ENCODE results near the gene METAP1. TPM values are rescaled to one million over a fixed set of nuclear protein-coding genes. Genes with fewer than 3 reads are reported as not detected.
"Not testable (repeated sequence)": the region's sequence is repeated elsewhere in the genome, so short reads cannot be mapped to it uniquely, and the experiment has no call there.

The METAP1 gene
- total RNA-seq, 1 donor from 2014 or later = 58.2 TPM

GRCh38 chr4:99011910-99012309 is 16.4 kb downstream of the METAP1 start:
- Mint-ChIP-seq H3K9me3 (peaks cover 33% of the 10 kb centered on the region), H3K27me3 (ENCODE audit: low read depth) (no peaks in the 10 kb centered on the region), H3K4me1 (ENCODE audit: low read depth) (peaks cover 8% of the 10 kb centered on the region), H3K27ac (no peak overlapping the region), H3K36me3 (ENCODE audit: low read depth) (peaks cover 79% of the 10 kb centered on the region), H3K4me3 (ENCODE audit: low read depth) (no peak overlapping the region)
- DNase-seq (ENCODE audit: low spot score) = no peak
- intact Hi-C loops (cut with micrococcal nuclease) = no loop called here

GRCh38 chr4:99013402-99013843 is 17.9 kb downstream of the METAP1 start:
- peaks cover 6% of the 10 kb centered on the region for H3K4me1 Mint-ChIP-seq (ENCODE audit: low read depth)
- peaks cover 79% of the 10 kb centered on the region for H3K36me3 Mint-ChIP-seq (ENCODE audit: low read depth)
- H3K27ac Mint-ChIP-seq = no peak overlapping the region
- H3K4me3 Mint-ChIP-seq (ENCODE audit: low read depth) = no peak overlapping the region
- H3K27me3 Mint-ChIP-seq (ENCODE audit: low read depth) = no peaks in the 10 kb centered on the region
- intact Hi-C loops (cut with micrococcal nuclease) = no loop called here
- DNase-seq (ENCODE audit: low spot score) = no peak
- H3K9me3 Mint-ChIP-seq = peaks cover 38% of the 10 kb centered on the region

DNA sequence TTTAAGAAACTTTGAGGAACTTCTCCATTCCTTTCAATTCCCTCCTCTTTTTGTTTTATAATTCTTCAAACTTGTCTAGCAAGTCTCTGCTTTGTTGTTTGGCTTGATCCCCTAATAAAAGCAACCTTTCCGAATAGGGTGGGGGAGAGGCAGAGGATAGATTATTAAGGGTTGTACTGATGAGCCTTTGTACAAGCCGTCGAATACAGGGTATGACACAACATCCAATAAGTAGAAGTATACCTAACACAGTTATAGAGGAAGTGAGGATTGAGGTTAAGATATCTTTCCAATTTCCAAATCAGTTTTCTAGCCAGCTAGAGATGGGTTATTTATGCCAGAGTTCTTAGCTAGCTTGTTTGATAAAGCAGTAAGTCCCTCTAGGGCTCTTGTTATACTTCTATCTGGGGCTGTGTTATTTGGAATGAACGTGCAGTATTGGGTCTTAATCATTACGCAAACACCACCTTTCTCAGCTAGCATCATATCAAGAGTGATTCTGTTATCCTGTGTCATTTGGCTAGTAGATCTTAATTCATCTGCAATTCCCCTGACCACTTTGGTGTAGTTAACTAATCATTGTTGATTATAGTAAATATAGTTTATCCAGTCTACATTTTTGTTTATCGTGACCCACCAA is 18.5 kb downstream of the METAP1 start:
- Mint-ChIP-seq H3K4me1 (ENCODE audit: low read depth) (peaks cover 6% of the 10 kb centered on the region), H3K36me3 (ENCODE audit: low read depth) (peaks cover 82% of the 10 kb centered on the region), H3K27me3 (ENCODE audit: low read depth) (no peaks in the 10 kb centered on the region), H3K9me3 (peaks cover 39% of the 10 kb centered on the region), H3K27ac (no peak overlapping the region), H3K4me3 (ENCODE audit: low read depth) (no peak overlapping the region)
- DNase-seq (ENCODE audit: low spot score) = no peak
- intact Hi-C loops (cut with micrococcal nuclease) = no loop called here

DNA sequence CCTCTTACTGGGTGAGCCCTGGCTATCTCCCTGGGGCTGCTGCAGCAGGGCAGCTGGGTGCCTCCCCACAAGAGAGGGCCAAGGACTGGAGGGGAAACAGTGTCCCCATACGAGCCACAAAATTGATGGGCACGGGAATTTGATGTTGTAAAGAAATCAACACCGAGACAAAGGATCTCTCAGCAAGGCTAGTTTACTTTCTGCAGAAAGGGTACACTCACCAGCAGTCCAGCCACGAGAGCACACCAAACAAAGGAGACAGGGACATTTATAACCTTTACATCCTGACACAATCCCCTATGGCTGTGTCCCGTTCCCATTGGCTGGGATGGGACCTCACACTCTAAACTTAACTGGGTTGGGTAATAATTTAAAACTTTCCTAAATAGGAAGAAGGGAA is 25.9 kb downstream of the METAP1 start:
- DNase-seq (ENCODE audit: low spot score) = no peak
- peaks cover 29% of the 10 kb centered on the region for H3K9me3 Mint-ChIP-seq
- H3K4me1 Mint-ChIP-seq (ENCODE audit: low read depth) = peaks cover 15% of the 10 kb centered on the region
- no peaks in the 10 kb centered on the region for H3K27me3 Mint-ChIP-seq (ENCODE audit: low read depth)
- intact Hi-C loops (cut with micrococcal nuclease) = no loop called here
- no peak overlapping the region for H3K4me3 Mint-ChIP-seq (ENCODE audit: low read depth)
- H3K36me3 Mint-ChIP-seq (ENCODE audit: low read depth) = peaks cover 46% of the 10 kb centered on the region
- H3K27ac Mint-ChIP-seq = no peak overlapping the region

DNA sequence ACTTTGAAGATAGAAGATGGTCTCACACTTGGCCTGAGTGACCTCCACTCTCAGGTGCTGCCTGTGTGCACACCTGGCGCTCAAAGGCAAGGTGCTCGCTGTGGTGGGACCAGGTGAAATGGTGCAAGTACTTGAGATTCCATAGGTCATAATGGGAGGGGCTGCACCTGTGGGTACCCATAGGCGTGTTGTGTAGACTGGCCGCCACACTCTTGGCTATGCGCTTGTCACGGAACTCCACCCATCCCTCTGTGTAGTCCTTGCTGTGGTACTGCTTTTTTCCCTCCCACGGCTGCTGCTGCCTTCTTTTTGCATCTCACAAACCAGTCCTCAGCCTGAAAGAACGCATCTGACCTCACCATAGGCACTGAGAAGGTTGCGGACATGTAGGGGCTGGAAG is 27.0 kb downstream of the METAP1 start:
- Mint-ChIP-seq H3K36me3 (ENCODE audit: low read depth) (peaks cover 41% of the 10 kb centered on the region), H3K9me3 (peaks cover 29% of the 10 kb centered on the region), H3K4me1 (ENCODE audit: low read depth) (peaks cover 15% of the 10 kb centered on the region), H3K4me3 (ENCODE audit: low read depth) (no peak overlapping the region), H3K27me3 (ENCODE audit: low read depth) (no peaks in the 10 kb centered on the region), H3K27ac (no peak overlapping the region)
- DNase-seq (ENCODE audit: low spot score) = no peak
- intact Hi-C loops (cut with micrococcal nuclease) = no loop called here

DNA sequence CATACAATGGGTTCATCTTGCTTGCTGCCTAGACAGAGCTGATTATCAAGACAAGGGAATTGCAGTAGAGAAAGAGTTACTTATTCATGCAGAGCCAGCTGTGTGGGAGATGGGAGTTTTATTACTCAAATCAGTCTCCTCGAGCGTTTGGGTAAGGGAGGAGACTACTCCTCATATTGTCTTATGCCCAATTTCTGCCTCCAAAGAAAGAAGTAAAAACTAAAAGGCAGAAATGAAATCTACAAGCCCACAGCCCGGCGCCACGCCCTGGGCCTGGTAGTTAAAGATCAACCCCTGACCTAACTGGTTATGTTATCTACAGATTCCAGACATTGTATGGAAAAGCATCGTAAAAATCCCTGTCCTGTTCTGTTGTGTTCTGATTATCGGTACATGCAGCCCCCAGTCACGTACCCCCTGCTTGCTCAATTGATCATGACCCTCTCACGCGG is 28.3 kb downstream of the METAP1 start:
- Mint-ChIP-seq H3K36me3 (ENCODE audit: low read depth) (peaks cover 29% of the 10 kb centered on the region), H3K4me1 (ENCODE audit: low read depth) (peaks cover 16% of the 10 kb centered on the region)

DNA sequence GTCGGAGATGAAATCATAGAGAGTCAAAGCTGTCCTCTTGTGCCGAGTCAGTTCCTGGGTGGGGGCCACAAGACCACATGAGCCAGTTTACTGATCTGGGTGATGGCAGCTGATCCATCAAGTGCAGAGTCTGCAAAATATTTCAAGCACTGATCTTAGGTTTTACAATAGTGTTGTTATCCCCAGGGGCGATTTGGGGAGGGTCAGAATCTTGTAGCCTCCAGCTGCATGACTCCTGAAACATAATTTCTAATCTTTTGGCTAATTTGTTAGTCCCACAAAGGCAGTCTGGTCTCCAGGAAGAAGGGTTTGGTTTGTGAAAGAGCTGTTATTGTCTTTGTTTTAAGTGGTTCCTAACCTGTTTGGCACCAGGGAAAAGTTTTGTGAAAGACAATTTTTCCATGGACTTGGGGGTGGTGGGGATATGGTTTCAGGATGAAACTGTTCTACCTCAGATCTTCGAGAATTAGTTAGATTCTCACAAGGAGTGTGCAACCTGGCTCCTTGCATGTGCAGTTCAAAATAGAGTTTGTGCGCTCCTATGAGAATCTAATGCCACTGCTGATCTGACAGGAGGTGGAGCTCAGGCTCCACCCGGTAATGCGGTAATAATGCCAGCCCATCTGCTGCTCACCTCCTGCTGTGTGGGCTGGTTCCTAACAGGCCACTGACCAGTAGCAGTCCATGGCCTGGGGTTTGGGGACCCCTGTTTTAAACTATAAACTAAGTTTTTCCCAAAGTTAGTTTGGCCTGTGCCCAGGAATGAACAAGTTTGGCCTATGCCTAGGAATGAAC is 29.2 kb downstream of the METAP1 start:
- no peaks in the 10 kb centered on the region for H3K27me3 Mint-ChIP-seq (ENCODE audit: low read depth)
- H3K9me3 Mint-ChIP-seq = peaks cover 17% of the 10 kb centered on the region
- peaks cover 28% of the 10 kb centered on the region for H3K36me3 Mint-ChIP-seq (ENCODE audit: low read depth)
- no peak for DNase-seq (ENCODE audit: low spot score)
- no peak overlapping the region for H3K27ac Mint-ChIP-seq
- no peak overlapping the region for H3K4me3 Mint-ChIP-seq (ENCODE audit: low read depth)
- intact Hi-C loops (cut with micrococcal nuclease) = no loop called here
- H3K4me1 Mint-ChIP-seq (ENCODE audit: low read depth) = peaks cover 23% of the 10 kb centered on the region

More for the DNA sequence above, 28.3 kb downstream of the METAP1 start:
- intact Hi-C loops (cut with micrococcal nuclease); H3K27me3 Mint-ChIP-seq (ENCODE audit: low read depth); H3K4me3 Mint-ChIP-seq (ENCODE audit: low read depth); DNase-seq (ENCODE audit: low spot score); H3K27ac Mint-ChIP-seq: not testable (repeated sequence)
- peaks cover 23% of the 10 kb centered on the region for H3K9me3 Mint-ChIP-seq

DNA sequence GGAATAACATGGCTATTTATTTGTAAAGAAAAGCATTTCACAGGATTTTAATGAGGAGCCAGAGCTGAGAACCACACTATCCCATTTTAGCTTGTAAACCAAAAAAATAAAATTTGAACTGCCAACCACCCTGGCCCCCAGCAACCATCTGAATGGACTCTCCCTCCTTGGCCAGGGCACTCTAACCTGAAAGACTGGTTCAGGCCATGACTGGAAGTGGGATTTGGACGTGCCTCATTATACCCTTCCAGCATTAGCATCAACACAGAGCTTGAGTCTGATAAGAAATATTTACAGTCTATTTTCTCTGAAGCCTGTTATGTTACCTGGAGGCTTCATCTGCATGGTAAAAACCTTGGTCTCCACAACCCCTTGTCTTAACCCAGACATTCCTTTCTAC is 30.0 kb downstream of the METAP1 start:
- DNase-seq (ENCODE audit: low spot score) = no peak
- Mint-ChIP-seq H3K36me3 (ENCODE audit: low read depth) (peaks cover 28% of the 10 kb centered on the region), H3K4me1 (ENCODE audit: low read depth) (peaks cover 29% of the 10 kb centered on the region), H3K4me3 (ENCODE audit: low read depth) (no peak overlapping the region), H3K27me3 (ENCODE audit: low read depth) (no peaks in the 10 kb centered on the region), H3K27ac (no peak overlapping the region), H3K9me3 (peaks cover 12% of the 10 kb centered on the region)
- intact Hi-C loops (cut with micrococcal nuclease) = no loop called here

- Mint-ChIP-seq H3K27ac (no peak overlapping the region), H3K27me3 (ENCODE audit: low read depth) (no peaks in the 10 kb centered on the region), H3K4me1 (ENCODE audit: low read depth) (peaks cover 34% of the 10 kb centered on the region), H3K4me3 (ENCODE audit: low read depth) (no peak overlapping the region), H3K36me3 (ENCODE audit: low read depth) (peaks cover 24% of the 10 kb centered on the region), H3K9me3 (no peaks in the 10 kb centered on the region)
- intact Hi-C loops (cut with micrococcal nuclease) = no loop called here
- DNase-seq (ENCODE audit: low spot score) = no peak
Observed at GRCh38 chr4:99027304-99027703, 31.8 kb downstream of the METAP1 start.

DNA sequence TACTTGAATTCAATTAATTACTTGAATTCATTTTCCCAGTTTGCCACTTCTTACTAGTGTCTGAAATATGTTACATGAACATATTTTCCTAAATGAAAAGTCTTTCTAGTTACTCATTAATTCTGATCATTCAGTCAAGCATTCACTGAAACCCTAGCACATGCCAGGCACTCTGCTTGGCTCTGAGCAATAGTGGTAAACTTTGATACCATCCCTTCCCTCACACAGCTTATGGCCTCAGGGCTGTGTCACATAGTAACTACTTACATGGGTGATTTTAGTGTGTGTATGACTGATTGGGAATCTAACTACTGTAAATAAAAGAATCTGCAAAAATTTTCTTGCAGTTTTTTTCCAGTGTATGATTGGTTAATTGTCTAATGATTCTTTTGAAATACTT is 32.7 kb downstream of the METAP1 start:
- H3K27ac Mint-ChIP-seq = no peak overlapping the region

GRCh38 chr4:99029018-99029735 is 33.7 kb downstream of the METAP1 start:
- Mint-ChIP-seq H3K27me3 (ENCODE audit: low read depth) (no peaks in the 10 kb centered on the region), H3K4me3 (ENCODE audit: low read depth) (no peak overlapping the region), H3K36me3 (ENCODE audit: low read depth) (peaks cover 34% of the 10 kb centered on the region), H3K27ac (peak overlapping the region; percentile 35), H3K4me1 (ENCODE audit: low read depth) (peaks cover 30% of the 10 kb centered on the region), H3K9me3 (no peaks in the 10 kb centered on the region)
- intact Hi-C loops (cut with micrococcal nuclease) = no loop called here
- DNase-seq (ENCODE audit: low spot score) = no peak

More for the DNA sequence above, 32.7 kb downstream of the METAP1 start:
- Mint-ChIP-seq H3K27me3 (ENCODE audit: low read depth) (no peaks in the 10 kb centered on the region), H3K36me3 (ENCODE audit: low read depth) (peaks cover 26% of the 10 kb centered on the region), H3K4me1 (ENCODE audit: low read depth) (peaks cover 34% of the 10 kb centered on the region), H3K4me3 (ENCODE audit: low read depth) (no peak overlapping the region), H3K9me3 (no peaks in the 10 kb centered on the region)
- intact Hi-C loops (cut with micrococcal nuclease) = no loop called here
- no peak for DNase-seq (ENCODE audit: low spot score)

DNA sequence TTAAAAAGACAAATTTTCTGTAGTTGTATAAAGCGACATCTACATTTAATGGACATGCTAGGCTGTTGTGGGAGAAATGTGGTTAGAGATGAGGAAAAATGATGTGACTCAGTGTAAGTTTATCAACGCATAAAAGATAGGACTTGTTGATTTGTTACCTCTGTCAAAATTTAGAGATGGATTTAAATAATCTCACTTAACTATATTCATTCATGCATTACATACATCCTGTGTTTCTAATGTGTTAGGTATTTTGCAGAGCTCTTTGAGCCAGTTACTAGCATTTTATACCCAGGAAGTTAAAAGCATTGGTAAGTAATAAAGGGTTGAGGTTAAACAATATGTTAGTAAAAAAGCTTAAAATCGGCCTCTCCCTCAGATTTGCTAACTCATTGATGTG is 34.3 kb downstream of the METAP1 start:
- Mint-ChIP-seq H3K9me3 (no peaks in the 10 kb centered on the region), H3K4me1 (ENCODE audit: low read depth) (peaks cover 23% of the 10 kb centered on the region), H3K4me3 (ENCODE audit: low read depth) (no peak overlapping the region), H3K27me3 (ENCODE audit: low read depth) (no peaks in the 10 kb centered on the region), H3K27ac (peak overlapping the region; percentile 35), H3K36me3 (ENCODE audit: low read depth) (peaks cover 37% of the 10 kb centered on the region)
- intact Hi-C loops (cut with micrococcal nuclease) = no loop called here
- no peak for DNase-seq (ENCODE audit: low spot score)

- H3K27ac Mint-ChIP-seq = no peak overlapping the region
- peaks cover 73% of the 10 kb centered on the region for H3K36me3 Mint-ChIP-seq (ENCODE audit: low read depth)
- peaks cover 19% of the 10 kb centered on the region for H3K9me3 Mint-ChIP-seq
- no peaks in the 10 kb centered on the region for H3K27me3 Mint-ChIP-seq (ENCODE audit: low read depth)
- H3K4me1 Mint-ChIP-seq (ENCODE audit: low read depth) = peaks cover 20% of the 10 kb centered on the region
- intact Hi-C loops (cut with micrococcal nuclease) = no loop called here
- H3K4me3 Mint-ChIP-seq (ENCODE audit: low read depth) = no peak overlapping the region
- DNase-seq (ENCODE audit: low spot score) = no peak
Observed at GRCh38 chr4:99033956-99034355, 38.4 kb downstream of the METAP1 start.
